Neural crest cell (in vitro differentiated cells): Measurements from ENCODE around the gene WNT9B. TPM values are rescaled to one million over a fixed set of nuclear protein-coding genes. Genes with fewer than 3 reads are reported as not detected.
"Not testable (repeated sequence)": the region's sequence is repeated elsewhere in the genome, so short reads cannot be mapped to it uniquely, and the experiment has no call there.

Experiments used
- DNase-seq: peaks from one replicate; pipeline ENCODE4 v3.0.0; 2021; ENCODE audit warnings: low read depth, mixed read lengths, low spot score
- H3K27ac Mint-ChIP-seq: one replicate; pipeline ENCODE4 v1.8.0; 2021; ENCODE audit warnings: mild to moderate bottlenecking, mixed read lengths; ENCODE audit not compliant: unreplicated experiment
- H3K27me3 Mint-ChIP-seq: 2 replicates; pipeline ENCODE4 v1.8.0; 2021; ENCODE audit warnings: low read depth, mild to moderate bottlenecking, mixed read lengths
- H3K36me3 Mint-ChIP-seq: 2 replicates; pipeline ENCODE4 v1.8.0; 2021; ENCODE audit warnings: low read depth, mild to moderate bottlenecking, mixed read lengths
- H3K4me1 Mint-ChIP-seq: 2 replicates; pipeline ENCODE4 v1.8.0; 2021; ENCODE audit warnings: mixed read lengths
- H3K4me3 Mint-ChIP-seq: one replicate; pipeline ENCODE4 v1.8.0; 2021; ENCODE audit warnings: mild to moderate bottlenecking, mixed read lengths
- H3K9me3 Mint-ChIP-seq: 2 replicates; pipeline ENCODE4 v1.8.0; 2021; ENCODE audit warnings: mixed read lengths
- total RNA-seq: library from RNA; stranded (reverse); gene quantifications from 2 replicates; pipeline ENCODE4 v1.2.1, GENCODE V29; 2021
- TF ChIP-seq, protein P1 (sequence below): fragments of 200-600 bp; sonication (generic); conservative IDR thresholded peaks from 2 replicates; pipeline ENCODE4 v1.5.0; 2021; ENCODE audit warnings: antibody characterized with exemption, mild to moderate bottlenecking

Gene WNT9B
- total RNA-seq, 1 donor from 2014 or later = not detected

- TF ChIP-seq, protein P1, sequence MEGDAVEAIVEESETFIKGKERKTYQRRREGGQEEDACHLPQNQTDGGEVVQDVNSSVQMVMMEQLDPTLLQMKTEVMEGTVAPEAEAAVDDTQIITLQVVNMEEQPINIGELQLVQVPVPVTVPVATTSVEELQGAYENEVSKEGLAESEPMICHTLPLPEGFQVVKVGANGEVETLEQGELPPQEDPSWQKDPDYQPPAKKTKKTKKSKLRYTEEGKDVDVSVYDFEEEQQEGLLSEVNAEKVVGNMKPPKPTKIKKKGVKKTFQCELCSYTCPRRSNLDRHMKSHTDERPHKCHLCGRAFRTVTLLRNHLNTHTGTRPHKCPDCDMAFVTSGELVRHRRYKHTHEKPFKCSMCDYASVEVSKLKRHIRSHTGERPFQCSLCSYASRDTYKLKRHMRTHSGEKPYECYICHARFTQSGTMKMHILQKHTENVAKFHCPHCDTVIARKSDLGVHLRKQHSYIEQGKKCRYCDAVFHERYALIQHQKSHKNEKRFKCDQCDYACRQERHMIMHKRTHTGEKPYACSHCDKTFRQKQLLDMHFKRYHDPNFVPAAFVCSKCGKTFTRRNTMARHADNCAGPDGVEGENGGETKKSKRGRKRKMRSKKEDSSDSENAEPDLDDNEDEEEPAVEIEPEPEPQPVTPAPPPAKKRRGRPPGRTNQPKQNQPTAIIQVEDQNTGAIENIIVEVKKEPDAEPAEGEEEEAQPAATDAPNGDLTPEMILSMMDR = no peak
- no peak for DNase-seq
- peaks cover 50% of the 10 kb centered on the region for H3K27me3 Mint-ChIP-seq
- no peak overlapping the region for H3K27ac Mint-ChIP-seq
- peaks cover under 1% of the 10 kb centered on the region for H3K36me3 Mint-ChIP-seq
- no peaks in the 10 kb centered on the region for H3K9me3 Mint-ChIP-seq
- H3K4me1 Mint-ChIP-seq = peaks cover 22% of the 10 kb centered on the region
- H3K4me3 Mint-ChIP-seq = no peak overlapping the region
These were observed 13.9 kb upstream of the WNT9B start for GRCh38 chr17:46837521-46837920.

- DNase-seq = no peak
- Mint-ChIP-seq H3K9me3 (peaks cover 8% of the 10 kb centered on the region), H3K4me3 (no peak overlapping the region), H3K4me1 (peaks cover 10% of the 10 kb centered on the region), H3K36me3 (peaks cover 5% of the 10 kb centered on the region), H3K27ac (no peak overlapping the region), H3K27me3 (peaks cover 49% of the 10 kb centered on the region)
- TF ChIP-seq, protein P1 = no peak
These were observed 12.2 kb upstream of the WNT9B start for GRCh38 chr17:46839211-46839610.

DNA sequence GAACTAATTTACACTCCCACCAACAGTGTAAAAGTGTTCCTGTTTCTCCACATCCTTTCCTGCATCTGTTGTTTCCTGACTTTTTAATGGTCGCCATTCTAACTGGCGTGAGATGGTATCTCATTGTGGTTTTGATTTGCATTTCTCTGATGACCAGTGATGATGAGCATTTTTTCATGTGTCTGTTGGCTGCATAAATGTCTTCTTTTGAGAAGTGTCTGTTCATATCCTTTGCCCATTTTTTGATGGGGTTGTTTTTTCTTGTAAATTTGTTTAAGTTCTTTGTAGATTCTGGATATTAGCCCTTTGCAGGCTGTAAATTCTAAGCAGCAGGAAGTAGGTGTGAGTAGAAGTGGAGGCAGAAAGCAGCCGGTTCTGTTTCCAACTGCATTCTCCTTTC, 10.8 kb upstream of the WNT9B start:
- H3K36me3 Mint-ChIP-seq, H3K27ac Mint-ChIP-seq, H3K9me3 Mint-ChIP-seq, H3K4me1 Mint-ChIP-seq, H3K4me3 Mint-ChIP-seq, DNase-seq: not testable (repeated sequence)
- peaks cover 47% of the 10 kb centered on the region for H3K27me3 Mint-ChIP-seq

- Mint-ChIP-seq H3K4me3 (no peak overlapping the region), H3K9me3 (peaks cover 8% of the 10 kb centered on the region), H3K4me1 (no peaks in the 10 kb centered on the region), H3K27ac (no peak overlapping the region), H3K27me3 (peaks cover 52% of the 10 kb centered on the region), H3K36me3 (peaks cover 5% of the 10 kb centered on the region)
- peak; percentile 62 for DNase-seq
- TF ChIP-seq, protein P1 = peak; percentile 86
These were observed 9.6 kb upstream of the WNT9B start for GRCh38 chr17:46841561-46842379.

DNA sequence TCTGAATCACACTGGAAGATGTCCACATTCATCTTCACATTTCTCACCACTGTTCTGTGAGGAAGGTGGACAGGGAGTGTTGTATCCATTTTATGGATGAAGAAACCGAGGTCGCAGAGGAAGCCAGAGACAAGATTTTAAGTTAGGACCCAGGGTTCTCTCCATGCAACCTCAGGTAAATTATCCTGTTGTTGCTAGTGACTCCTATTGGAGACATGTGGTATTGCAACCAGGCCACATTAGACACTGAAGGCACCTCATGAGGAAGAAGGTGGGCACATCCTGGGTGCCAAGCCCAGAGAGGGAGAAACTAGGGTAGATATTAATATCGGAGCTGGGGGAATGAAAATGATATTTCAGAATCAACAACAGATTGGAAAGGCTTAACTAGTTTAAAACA, 8.5 kb upstream of the WNT9B start:
- Mint-ChIP-seq H3K4me1 (no peaks in the 10 kb centered on the region), H3K27me3 (peaks cover 62% of the 10 kb centered on the region), H3K36me3 (peaks cover 5% of the 10 kb centered on the region), H3K27ac (no peak overlapping the region), H3K9me3 (peaks cover 8% of the 10 kb centered on the region), H3K4me3 (no peak overlapping the region)
- TF ChIP-seq, protein P1 = peak; percentile 64
- no peak for DNase-seq
